ENCODE measurements around the gene SSNA1. TPM values are rescaled to one million over a fixed set of nuclear protein-coding genes. Genes with fewer than 3 reads are reported as not detected.
"Not testable (repeated sequence)": the region's sequence is repeated elsewhere in the genome, so short reads cannot be mapped to it uniquely, and the experiment has no call there.

Gene SSNA1
- total RNA-seq, 5 donors from 2014 or later (not counting 1 experiment from before 2014, with no cell fraction given) = 37.0 to 71.6 (median 64.0) TPM

- ATAC-seq (replicated peaks in 1 of 4) = no peak
These were observed 48.5 kb downstream of the SSNA1 start for GRCh38 chr9:137236936-137237421.

DNA sequence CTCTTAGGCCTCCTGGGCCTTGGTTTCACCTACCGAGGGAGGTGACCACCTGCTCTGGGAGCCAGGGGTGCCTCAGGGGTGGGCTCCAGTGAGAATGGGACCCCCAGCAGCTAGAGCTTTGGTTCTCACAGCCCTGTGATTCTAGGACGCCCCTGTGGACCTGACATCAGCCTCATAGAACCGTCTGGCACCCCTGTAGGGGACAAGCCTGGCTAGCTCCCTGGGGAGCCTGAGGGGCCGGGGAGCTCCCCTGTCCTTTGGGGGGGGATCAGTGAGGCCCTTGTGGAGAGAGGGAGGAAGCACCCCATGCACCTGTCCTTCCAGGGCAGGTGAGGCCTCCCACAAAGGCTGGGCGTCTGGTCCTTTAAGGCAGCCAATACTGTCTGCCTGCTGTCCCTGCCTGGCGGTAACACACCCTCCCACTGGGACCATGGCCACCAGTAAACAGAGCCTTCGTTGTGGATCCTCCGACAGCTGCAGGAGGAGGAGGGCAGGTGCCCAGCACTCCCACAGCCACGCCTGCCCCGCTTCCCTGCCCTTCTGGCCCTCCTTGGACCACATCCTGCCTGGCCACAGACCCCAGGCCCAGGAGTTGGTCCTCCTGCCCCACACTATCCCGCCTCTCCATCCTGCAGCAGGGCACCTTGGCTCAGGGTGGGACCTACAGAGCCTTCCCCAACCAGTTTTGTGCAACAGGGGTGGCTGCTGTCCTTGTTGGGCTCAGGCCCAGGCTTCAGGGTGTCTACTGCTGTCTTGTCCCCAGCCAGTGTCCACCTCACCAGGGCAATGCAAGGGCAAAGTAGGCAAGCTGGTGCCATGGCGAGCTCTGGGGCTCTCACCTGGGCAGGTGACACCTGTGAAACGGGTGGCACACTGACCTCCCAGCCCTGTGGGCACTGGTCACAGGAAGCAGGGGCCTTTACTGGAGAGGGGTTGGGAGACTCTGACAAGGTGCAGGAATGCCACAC, 49.6 kb downstream of the SSNA1 start:
- CTCF ChIA-PET = no interaction called here
- Mint-ChIP-seq H3K36me3 (peaks cover 11% of the 10 kb centered on the region), H3K27me3 (peaks cover 0 to 5% of the 10 kb centered on the region in 2 donors), H3K4me1 (peaks cover 26 to 38% (median 30%) of the 10 kb centered on the region in 3 donors), H3K9me3 (no peaks in the 10 kb centered on the region), H3K4me3 (no peak overlapping the region), H3K27ac (no peak overlapping the region)
- H3K36me3 ChIP-seq (ENCODE audit: control insufficient read depth in 2 of 2, extremely low read depth in 1 of 2, insufficient read depth in 1 of 2, low read length in 1 of 2) = peaks cover 3 to 13% of the 10 kb centered on the region in 2 donors
- POLR2A ChIA-PET = no interaction called here
- no peak for ATAC-seq (replicated peaks in 1 of 4)
- H3K4me1 ChIP-seq (ENCODE audit: control insufficient read depth in 1 of 2, extremely low read depth in 1 of 2, insufficient read depth in 2 of 2, low read length in 2 of 2) = peaks cover 4 to 62% of the 10 kb centered on the region in 2 experiments
- H3K9me3 ChIP-seq = no peaks in the 10 kb centered on the region
- DNase-seq = no peak
- no peak overlapping the region for H3K4me3 ChIP-seq (ENCODE audit: control insufficient read depth in 1 of 2, extremely low read depth in 1 of 2, low read length in 1 of 2)
- 95% methylated on average over 11 of the region's 13 CpGs for WGBS (ENCODE audit: insufficient coverage)
- H3K27me3 ChIP-seq (replicated peaks in 1 of 2; ENCODE audit: control insufficient read depth in 2 of 2, extremely low read depth in 1 of 2, insufficient read depth in 2 of 2, low read length in 1 of 2) = peaks cover 0 to 19% of the 10 kb centered on the region in 2 experiments
- H3K27ac ChIP-seq (ENCODE audit: low read length) = no peak overlapping the region

More at GRCh38 chr9:137236936-137237421, 48.5 kb downstream of the SSNA1 start:
- H3K36me3 Mint-ChIP-seq = no peaks in the 10 kb centered on the region
- CTCF ChIA-PET = interaction anchor here (0.6 to 1.2 kb wide), 12 partner anchors 10 to 970 kb away, joined by 3 to 9 read pairs (median 4); partner anchors contain the start of genes MAN1B1 (in 1 of the 2) and NELFB (in 1 of the 2)
- peaks cover 0 to 29% of the 10 kb centered on the region in 2 experiments for H3K27me3 ChIP-seq (replicated peaks in 1 of 2; ENCODE audit: control insufficient read depth in 2 of 2, extremely low read depth in 1 of 2, insufficient read depth in 2 of 2, low read length in 1 of 2)
- peak overlapping the region in 1 of 3 donors; percentile 16 for H3K4me3 Mint-ChIP-seq
- POLR2A ChIA-PET = interaction anchor here in 1 of 2 donors (0.6 kb wide), 1 partner anchor 24 kb away, joined by 4 read pairs; no protein-coding TSS in a partner anchor
- H3K4me1 ChIP-seq (ENCODE audit: control insufficient read depth in 1 of 2, extremely low read depth in 1 of 2, insufficient read depth in 2 of 2, low read length in 2 of 2) = peaks cover 3 to 51% of the 10 kb centered on the region in 2 experiments
- 29% methylated on average over 9 of the region's 11 CpGs for WGBS (ENCODE audit: insufficient coverage)
- peaks cover 15 to 27% (median 19%) of the 10 kb centered on the region in 3 donors for H3K4me1 Mint-ChIP-seq
- H3K9me3 Mint-ChIP-seq = no peaks in the 10 kb centered on the region
- no peak overlapping the region for H3K4me3 ChIP-seq (ENCODE audit: control insufficient read depth in 1 of 2, extremely low read depth in 1 of 2, low read length in 1 of 2)
- no peak for DNase-seq
- peaks cover 0 to 5% of the 10 kb centered on the region in 2 donors for H3K27me3 Mint-ChIP-seq
- H3K9me3 ChIP-seq = no peaks in the 10 kb centered on the region
- H3K27ac ChIP-seq (ENCODE audit: low read length) = no peak overlapping the region
- H3K27ac Mint-ChIP-seq = no peak overlapping the region
- peaks cover 2 to 3% of the 10 kb centered on the region in 2 donors for H3K36me3 ChIP-seq (ENCODE audit: control insufficient read depth in 2 of 2, extremely low read depth in 1 of 2, insufficient read depth in 1 of 2, low read length in 1 of 2)

DNA sequence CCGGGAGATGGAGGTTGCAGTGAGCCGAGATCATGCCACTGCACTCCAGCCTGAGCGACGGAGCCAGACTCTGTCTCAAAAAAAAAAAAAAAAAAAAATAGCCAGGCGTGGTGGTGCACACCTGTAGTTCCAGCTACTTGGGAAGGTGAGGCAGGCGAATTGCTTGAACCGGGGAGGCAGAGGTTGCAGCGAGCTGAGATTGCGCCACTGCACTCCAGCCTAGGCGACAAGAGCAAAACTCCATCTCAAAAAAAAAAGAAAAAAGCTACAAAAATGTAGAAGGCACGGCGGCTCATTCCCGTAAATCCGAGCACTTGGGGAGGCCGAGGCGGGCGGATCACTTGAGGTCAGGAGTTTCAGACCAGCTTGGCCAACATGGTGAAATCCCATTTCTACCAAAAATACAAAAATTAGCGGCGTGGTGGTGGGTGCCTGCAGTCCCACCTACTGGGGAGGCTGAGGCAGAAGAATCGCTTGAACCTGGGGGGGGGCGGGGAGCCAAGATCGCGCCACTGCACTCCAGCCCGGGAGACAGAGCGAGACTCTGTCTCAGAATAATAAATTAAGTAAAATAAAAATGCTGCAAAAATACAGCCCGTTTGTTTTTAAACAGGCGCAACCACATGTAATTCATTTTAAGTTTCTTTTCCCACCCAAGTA, 51.2 kb downstream of the SSNA1 start:
- not testable (repeated sequence) for H3K9me3 Mint-ChIP-seq; H3K27me3 Mint-ChIP-seq; H3K9me3 ChIP-seq; ATAC-seq (replicated peaks in 1 of 4); DNase-seq
- WGBS (ENCODE audit: insufficient coverage) = 75% methylated on average over 8 of the region's 27 CpGs
- peaks cover 0 to 11% of the 10 kb centered on the region in 2 experiments for H3K27me3 ChIP-seq (replicated peaks in 1 of 2; ENCODE audit: control insufficient read depth in 2 of 2, extremely low read depth in 1 of 2, insufficient read depth in 2 of 2, low read length in 1 of 2)
- peaks cover 3 to 19% of the 10 kb centered on the region in 2 donors for H3K36me3 ChIP-seq (ENCODE audit: control insufficient read depth in 2 of 2, extremely low read depth in 1 of 2, insufficient read depth in 1 of 2, low read length in 1 of 2)
- peak overlapping the region; percentile 44 for H3K27ac ChIP-seq (ENCODE audit: low read length)
- peak overlapping the region; percentile 55 to 74 for H3K27ac Mint-ChIP-seq
- ChIA-PET CTCF (interaction anchor here in 1 of 2 donors (0.5 to 1.6 kb wide), 5 partner anchors 12 to 397 kb away, joined by 3 to 8 read pairs (median 4); partner anchors contain the start of genes AJM1 and RNF224), POLR2A (interaction anchor here in 1 of 2 donors (1.6 kb wide), 2 partner anchors 15 to 17 kb away, joined by 16 read pairs; partner anchors contain the start of genes NELFB and RNF208)
- peaks cover 4 to 73% of the 10 kb centered on the region in 2 experiments for H3K4me1 ChIP-seq (ENCODE audit: control insufficient read depth in 1 of 2, extremely low read depth in 1 of 2, insufficient read depth in 2 of 2, low read length in 2 of 2)
- H3K36me3 Mint-ChIP-seq = peaks cover 14% of the 10 kb centered on the region
- H3K4me1 Mint-ChIP-seq = peaks cover 29 to 47% (median 33%) of the 10 kb centered on the region in 3 donors
- H3K4me3 Mint-ChIP-seq = peak overlapping the region; percentile 67 to 84 (median 71)
- peak overlapping the region; percentile 59 to 68 for H3K4me3 ChIP-seq (ENCODE audit: control insufficient read depth in 1 of 2, extremely low read depth in 1 of 2, low read length in 1 of 2)

Other genes with a start within 250 kb of the SSNA1 start
- gene FBXW5, start 243.9 kb upstream of the SSNA1 start, total RNA-seq = 100 to 1,000 TPM in 3 of 5 donors, 10 to 100 TPM in 2; 60.9 to 161 (median 145) TPM
- gene C8G, start 243.4 kb upstream of the SSNA1 start, total RNA-seq = 1 to 10 TPM; 1.7 to 3.8 (median 3.2) TPM
- gene LCN12, start 236.4 kb upstream of the SSNA1 start, total RNA-seq = 1 to 10 TPM; 1.1 to 3.3 (median 2.2) TPM
- 10 to 100 TPM in 4 of 5 donors, 1 to 10 TPM in 1; 9.6 to 56.6 (median 26.4) TPM for gene PTGDS, start 211.2 kb upstream of the SSNA1 start, total RNA-seq
- gene LCNL1, start 205.7 kb upstream of the SSNA1 start, total RNA-seq = 1 to 10 TPM in 3 of 5 donors, under 1 TPM in 2; 0.29 to 2.2 (median 1.3) TPM
- 100 to 1,000 TPM in 4 of 5 donors, 10 to 100 TPM in 1; 81.3 to 173 (median 127) TPM for gene PAXX, start 196.3 kb upstream of the SSNA1 start, total RNA-seq
- gene CLIC3, start 192.1 kb upstream of the SSNA1 start, total RNA-seq = 10 to 100 TPM in 2 of 5 donors, 1 to 10 TPM in 3; 5.4 to 24.7 (median 8.0) TPM
- gene ABCA2, start 160.4 kb upstream of the SSNA1 start, total RNA-seq = 100 to 1,000 TPM in 3 of 5 donors, 10 to 100 TPM in 2; 58.6 to 138 (median 121) TPM
- gene FUT7, start 156.6 kb upstream of the SSNA1 start, total RNA-seq = 1 to 10 TPM; 1.1 to 7.7 (median 5.1) TPM
- 10 to 100 TPM; 32.4 to 76.7 (median 57.0) TPM for gene NPDC1, start 142.5 kb upstream of the SSNA1 start, total RNA-seq
- gene ENTPD2, start 134.6 kb upstream of the SSNA1 start, total RNA-seq = under 1 TPM in 1 of 5 donors, not detected in 4; 0.32 TPM
- 1 to 10 TPM in 1 of 5 donors, under 1 TPM in 4; 0.33 to 1.0 (median 0.83) TPM for gene SAPCD2, start 118.1 kb upstream of the SSNA1 start, total RNA-seq
- gene UAP1L1, start 111.2 kb upstream of the SSNA1 start, total RNA-seq = 10 to 100 TPM; 11.3 to 32.8 (median 19.3) TPM
- gene MAN1B1, start 101.7 kb upstream of the SSNA1 start, total RNA-seq = 10 to 100 TPM; 62.0 to 91.5 (median 84.8) TPM
- 100 to 1,000 TPM; 246 to 469 (median 425) TPM for gene DPP7, start 73.9 kb upstream of the SSNA1 start, total RNA-seq
- not detected for gene GRIN1, start 49.5 kb upstream of the SSNA1 start, total RNA-seq
- not detected for gene LRRC26, start 18.6 kb upstream of the SSNA1 start, total RNA-seq
- gene TMEM210, start 16.6 kb upstream of the SSNA1 start, total RNA-seq = not detected
- gene ANAPC2, start 116 bp upstream of the SSNA1 start, total RNA-seq = 100 to 1,000 TPM; 133 to 142 (median 141) TPM
- 10 to 100 TPM in 3 of 5 donors, 1 to 10 TPM in 2; 5.8 to 12.8 (median 12.1) TPM for gene TPRN, start 12.1 kb downstream of the SSNA1 start, total RNA-seq
- gene TMEM203, start 17.0 kb downstream of the SSNA1 start, total RNA-seq = 10 to 100 TPM; 23.7 to 44.7 (median 42.1) TPM
- 10 to 100 TPM; 27.6 to 46.7 (median 45.4) TPM for gene NDOR1, start 17.0 kb downstream of the SSNA1 start, total RNA-seq
- gene RNF208, start 33.6 kb downstream of the SSNA1 start, total RNA-seq = 1 to 10 TPM in 3 of 5 donors, under 1 TPM in 2; 0.56 to 1.6 (median 1.5) TPM
- under 1 TPM in 4 of 5 donors, not detected in 1; 0.32 to 0.58 (median 0.45) TPM for gene CYSRT1, start 36.5 kb downstream of the SSNA1 start, total RNA-seq
- gene RNF224, start 38.8 kb downstream of the SSNA1 start, total RNA-seq = not detected
- gene SLC34A3, start 42.2 kb downstream of the SSNA1 start, total RNA-seq = not detected
- gene TUBB4B, start 52.6 kb downstream of the SSNA1 start, total RNA-seq = 100 to 1,000 TPM in 2 of 5 donors, 10 to 100 TPM in 3; 50.6 to 118 (median 95.3) TPM
- gene STPG3, start 62.6 kb downstream of the SSNA1 start, total RNA-seq = under 1 TPM in 1 of 5 donors, not detected in 4; 0.54 TPM
- gene NELFB, start 66.7 kb downstream of the SSNA1 start, total RNA-seq = 10 to 100 TPM; 36.1 to 62.2 (median 58.8) TPM
- 1 to 10 TPM; 2.2 to 5.6 (median 3.2) TPM for gene TOR4A, start 89.0 kb downstream of the SSNA1 start, total RNA-seq
- 1 to 10 TPM in 4 of 5 donors, under 1 TPM in 1; 0.55 to 2.7 (median 1.7) TPM for gene NRARP, start 113.6 kb downstream of the SSNA1 start, total RNA-seq
- 10 to 100 TPM; 18.5 to 43.8 (median 38.0) TPM for gene EXD3, start 234.5 kb downstream of the SSNA1 start, total RNA-seq
- gene NOXA1, start 234.7 kb downstream of the SSNA1 start, total RNA-seq = 10 to 100 TPM in 2 of 5 donors, 1 to 10 TPM in 3; 6.4 to 11.7 (median 8.1) TPM